ENCODE measurements around the gene AQP1. TPM values are rescaled to one million over a fixed set of nuclear protein-coding genes. Genes with fewer than 3 reads are reported as not detected.

Gene AQP1
- polyA plus RNA-seq, 1 donor (not counting 4 experiments of a cell fraction or from before 2014, with no cell fraction given) = 0.07 TPM

DNA sequence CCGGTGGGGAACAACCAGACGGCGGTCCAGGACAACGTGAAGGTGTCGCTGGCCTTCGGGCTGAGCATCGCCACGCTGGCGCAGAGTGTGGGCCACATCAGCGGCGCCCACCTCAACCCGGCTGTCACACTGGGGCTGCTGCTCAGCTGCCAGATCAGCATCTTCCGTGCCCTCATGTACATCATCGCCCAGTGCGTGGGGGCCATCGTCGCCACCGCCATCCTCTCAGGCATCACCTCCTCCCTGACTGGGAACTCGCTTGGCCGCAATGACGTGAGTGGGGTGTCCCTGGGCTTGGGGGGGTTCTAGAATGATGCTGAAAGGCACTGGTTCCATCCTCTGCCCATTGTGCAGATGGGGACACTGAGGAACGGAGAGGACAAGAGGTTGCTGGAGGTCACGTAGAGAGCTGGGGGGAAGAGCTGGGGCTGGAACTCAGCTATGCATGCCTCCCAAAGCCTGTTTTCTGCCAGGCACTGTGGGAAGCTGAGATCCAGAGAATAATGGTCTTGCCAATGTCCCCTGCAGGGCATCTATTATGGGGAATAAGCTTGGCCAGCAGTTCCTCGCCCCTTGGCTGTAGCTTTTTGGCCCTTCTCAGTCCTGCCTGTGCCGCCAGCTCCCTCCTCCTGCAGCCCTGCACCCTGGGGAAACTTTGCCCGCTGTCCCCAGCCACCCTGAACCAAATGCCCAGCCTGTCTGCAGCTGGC is 523 bp downstream of the AQP1 start:
- Histone ChIP-seq H2AFZ (ENCODE audit: control insufficient read depth, low read length) (no peak overlapping the region), H3K27ac (ENCODE audit: control insufficient read depth, insufficient read depth, low read length) (no peak overlapping the region), H3K4me2 (ENCODE audit: control insufficient read depth, extremely low read depth, insufficient read depth, low read depth, low read length) (no peak overlapping the region), H3K4me1 (ENCODE audit: control insufficient read depth, extremely low read depth, insufficient read depth, low read length) (peaks cover 10% of the 10 kb centered on the region), H3K4me3 (ENCODE audit: control insufficient read depth in 2 of 3, extremely low read depth in 1 of 3, insufficient read depth in 2 of 3, low read depth in 1 of 3, low read length in 3 of 3) (no peak overlapping the region), H3K27me3 (ENCODE audit: control insufficient read depth, extremely low read depth, insufficient read depth, low read length) (no peaks in the 10 kb centered on the region), H3K9me3 (ENCODE audit: control insufficient read depth, low read depth, low read length) (no peaks in the 10 kb centered on the region), H3K79me2 (ENCODE audit: control insufficient read depth, insufficient read depth, low read length) (no peaks in the 10 kb centered on the region), H3K36me3 (ENCODE audit: control insufficient read depth in 2 of 2, extremely low read depth in 1 of 2, insufficient read depth in 2 of 2, low read length in 2 of 2) (no peaks in the 10 kb centered on the region), H3K9me1 (ENCODE audit: control insufficient read depth, extremely low read depth, insufficient read depth, low read length) (no peaks in the 10 kb centered on the region), H4K20me1 (ENCODE audit: control insufficient read depth, extremely low read depth, insufficient read depth, low read length) (no peaks in the 10 kb centered on the region), H3K9ac (ENCODE audit: control insufficient read depth, extremely low read depth, insufficient read depth, low read length) (no peak overlapping the region)
- no peak for FAIRE-seq
- dilution Hi-C loops (cut with MboI; ENCODE audit: extremely low pct_ligation_motif_present, low sequenced_read_pairs) = no loop called here
- DNase-seq (ENCODE audit: low read depth, low spot score) = no peak
- TF ChIP-seq, protein P1, sequence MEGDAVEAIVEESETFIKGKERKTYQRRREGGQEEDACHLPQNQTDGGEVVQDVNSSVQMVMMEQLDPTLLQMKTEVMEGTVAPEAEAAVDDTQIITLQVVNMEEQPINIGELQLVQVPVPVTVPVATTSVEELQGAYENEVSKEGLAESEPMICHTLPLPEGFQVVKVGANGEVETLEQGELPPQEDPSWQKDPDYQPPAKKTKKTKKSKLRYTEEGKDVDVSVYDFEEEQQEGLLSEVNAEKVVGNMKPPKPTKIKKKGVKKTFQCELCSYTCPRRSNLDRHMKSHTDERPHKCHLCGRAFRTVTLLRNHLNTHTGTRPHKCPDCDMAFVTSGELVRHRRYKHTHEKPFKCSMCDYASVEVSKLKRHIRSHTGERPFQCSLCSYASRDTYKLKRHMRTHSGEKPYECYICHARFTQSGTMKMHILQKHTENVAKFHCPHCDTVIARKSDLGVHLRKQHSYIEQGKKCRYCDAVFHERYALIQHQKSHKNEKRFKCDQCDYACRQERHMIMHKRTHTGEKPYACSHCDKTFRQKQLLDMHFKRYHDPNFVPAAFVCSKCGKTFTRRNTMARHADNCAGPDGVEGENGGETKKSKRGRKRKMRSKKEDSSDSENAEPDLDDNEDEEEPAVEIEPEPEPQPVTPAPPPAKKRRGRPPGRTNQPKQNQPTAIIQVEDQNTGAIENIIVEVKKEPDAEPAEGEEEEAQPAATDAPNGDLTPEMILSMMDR (optimal IDR thresholded peaks at IDR 0.05 in 1 of 3, IDR thresholded peaks at IDR 0.05 in 1 of 3, conservative IDR thresholded peaks at IDR 0.05 in 1 of 3; ENCODE audit: extremely low read depth in 1 of 3, insufficient read depth in 2 of 3, low read length in 3 of 3) = no peak
- TF ChIP-seq EZH2 (IDR thresholded peaks at IDR 0.05; ENCODE audit: low read length) = no peak

DNA sequence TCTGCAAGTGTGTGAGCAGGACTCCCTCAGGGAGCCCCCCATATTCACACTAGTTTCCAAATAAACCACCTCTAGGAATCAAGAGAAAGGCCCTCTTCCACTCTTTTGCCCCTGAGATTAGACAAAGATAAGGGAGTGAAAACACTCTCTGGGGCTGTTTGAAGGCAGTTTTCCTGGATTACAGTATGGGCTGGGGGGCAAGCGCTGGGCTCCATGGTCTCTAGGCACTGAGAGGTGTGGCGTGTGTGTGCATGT is 1.0 kb downstream of the AQP1 start:
- Histone ChIP-seq H3K9me1 (ENCODE audit: control insufficient read depth, extremely low read depth, insufficient read depth, low read length) (no peaks in the 10 kb centered on the region), H3K36me3 (ENCODE audit: control insufficient read depth in 2 of 2, extremely low read depth in 1 of 2, insufficient read depth in 2 of 2, low read length in 2 of 2) (no peaks in the 10 kb centered on the region), H3K4me3 (ENCODE audit: control insufficient read depth in 2 of 3, extremely low read depth in 1 of 3, insufficient read depth in 2 of 3, low read depth in 1 of 3, low read length in 3 of 3) (no peak overlapping the region), H3K27ac (ENCODE audit: control insufficient read depth, insufficient read depth, low read length) (no peak overlapping the region), H2AFZ (ENCODE audit: control insufficient read depth, low read length) (no peak overlapping the region), H3K4me1 (ENCODE audit: control insufficient read depth, extremely low read depth, insufficient read depth, low read length) (peaks cover 10% of the 10 kb centered on the region), H3K4me2 (ENCODE audit: control insufficient read depth, extremely low read depth, insufficient read depth, low read depth, low read length) (no peak overlapping the region), H3K9me3 (ENCODE audit: control insufficient read depth, low read depth, low read length) (no peaks in the 10 kb centered on the region), H3K9ac (ENCODE audit: control insufficient read depth, extremely low read depth, insufficient read depth, low read length) (no peak overlapping the region), H4K20me1 (ENCODE audit: control insufficient read depth, extremely low read depth, insufficient read depth, low read length) (no peaks in the 10 kb centered on the region), H3K27me3 (ENCODE audit: control insufficient read depth, extremely low read depth, insufficient read depth, low read length) (no peaks in the 10 kb centered on the region), H3K79me2 (ENCODE audit: control insufficient read depth, insufficient read depth, low read length) (no peaks in the 10 kb centered on the region)
- TF ChIP-seq EZH2 (IDR thresholded peaks at IDR 0.05; ENCODE audit: low read length) = no peak
- dilution Hi-C loops (cut with MboI; ENCODE audit: extremely low pct_ligation_motif_present, low sequenced_read_pairs) = no loop called here
- DNase-seq (ENCODE audit: low read depth, low spot score) (no peak), FAIRE-seq (no peak)
